SK-N-SH (cell line): ENCODE results near the gene ZFC3H1. TPM values are rescaled to one million over a fixed set of nuclear protein-coding genes. Genes with fewer than 3 reads are reported as not detected.

Source experiments
- CTCF ChIA-PET: fragments of 300-600, 350-600 bp; formaldehyde crosslinking; extraction: SDS; loops from one replicate; lab custom pipeline; 2021; lab: Yijun Ruan, JAX
- POLR2A ChIA-PET: fragments of 350-600 bp; sonication (Branson Sonifier 250); formaldehyde crosslinking; extraction: SDS; loops from one replicate; lab custom pipeline; 2020; ENCODE audit warnings: antibody characterized with exemption, inconsistent platforms; lab: Yijun Ruan, JAX
- DNase-seq: peaks from one replicate; pipeline ENCODE4 v3.0.0; 2012
- H2AFZ ChIP-seq: fragments of 200-600 bp; sonication (generic); 2 replicates; pipeline ENCODE4 v1.8.1; 2016; ENCODE audit warnings: antibody characterized with exemption, mild to moderate bottlenecking, low read depth
- H3F3A ChIP-seq: fragments of 200-600 bp; sonication (generic); replicated peaks from 2 replicates; pipeline ENCODE3; 2016; ENCODE audit warnings: antibody characterized with exemption, mild to moderate bottlenecking; ENCODE audit not compliant: insufficient read depth
- H3K27ac ChIP-seq, 2 experiments: fragments of 200-500 bp in 1 of 2; fragments of 200-600 bp in 1 of 2; sonication (Bioruptor generic) in 1 of 2; sonication (generic), shearing (Covaris generic) in 1 of 2; 2 replicates each; pipeline versions ENCODE4 v1.5.1 to v1.6.1; 2014 to 2016; ENCODE audit warnings: low read depth in 2 of 2, inconsistent platforms in 1 of 2, low read length in 1 of 2, mild to moderate bottlenecking in 1 of 2, mixed read lengths in 1 of 2
- H3K27me3 ChIP-seq: fragments of 200-600 bp; sonication (generic), shearing (Covaris generic); 2 replicates; pipeline ENCODE4 v1.6.1; 2016; ENCODE audit warnings: mixed run types; ENCODE audit not compliant: insufficient read depth
- H3K36me3 ChIP-seq, 2 experiments: fragments of 200-500 bp in 1 of 2; fragments of 200-600 bp in 1 of 2; sonication (Bioruptor generic) in 1 of 2; sonication (generic) in 1 of 2; replicated peaks in 1 of 2; 2 replicates each; pipeline versions ENCODE3 to v1.5.1; 2014 to 2016; ENCODE audit warnings: low read length in 1 of 2, mild to moderate bottlenecking in 1 of 2; ENCODE audit not compliant: insufficient read depth in 2 of 2, control insufficient read depth in 1 of 2
- H3K4me1 ChIP-seq, 2 experiments: fragments of 200-500 bp in 1 of 2; fragments of 200-600 bp in 1 of 2; sonication (Bioruptor generic) in 1 of 2; sonication (generic), shearing (Covaris generic) in 1 of 2; 2 replicates each; pipeline versions ENCODE4 v1.5.1 to v1.6.1; 2014 to 2016; ENCODE audit warnings: low read depth in 1 of 2, low read length in 1 of 2, mixed run types in 1 of 2; ENCODE audit not compliant: insufficient read depth in 2 of 2, control insufficient read depth in 1 of 2
- H3K4me2 ChIP-seq: fragments of 200-600 bp; sonication (generic), shearing (Covaris generic); 2 replicates; pipeline ENCODE4 v1.6.1; 2017; ENCODE audit warnings: mixed run types
- H3K4me3 ChIP-seq, 2 experiments: fragments of 200-500 bp in 1 of 2; fragments of 200-600 bp in 1 of 2; sonication (Bioruptor generic) in 1 of 2; sonication (generic), shearing (Covaris generic) in 1 of 2; 2 replicates each; pipeline versions ENCODE4 v1.5.1 to v1.8.1; 2014 to 2016; ENCODE audit warnings: low read depth in 2 of 2, inconsistent platforms in 1 of 2, low read length in 1 of 2, mild to moderate bottlenecking in 1 of 2, mixed read lengths in 1 of 2, moderate library complexity in 1 of 2
- H3K79me2 ChIP-seq: fragments of 200-600 bp; sonication (generic); 2 replicates; pipeline ENCODE4 v1.8.1; 2017; ENCODE audit warnings: mild to moderate bottlenecking; ENCODE audit not compliant: insufficient read depth
- H3K9ac ChIP-seq: fragments of 200-600 bp; sonication (generic); 2 replicates; pipeline ENCODE4 v1.6.1; 2017; ENCODE audit warnings: mixed run types
- H3K9me2 ChIP-seq: fragments of 200-600 bp; sonication (generic); 2 replicates; pipeline ENCODE4 v1.6.1; 2017; ENCODE audit warnings: mixed run types
- H3K9me3 ChIP-seq: fragments of 200-600 bp; sonication (generic); 2 replicates; pipeline ENCODE4 v1.6.1; 2017; ENCODE audit warnings: mixed run types, mild to moderate bottlenecking, moderate library complexity
- H4K20me1 ChIP-seq: fragments of 200-600 bp; sonication (generic); 2 replicates; pipeline ENCODE4 v1.6.1; 2017; ENCODE audit warnings: mild to moderate bottlenecking, mixed run types; ENCODE audit not compliant: insufficient read depth
- EP300 ChIP-seq, 2 experiments: IDR thresholded peaks; 2 replicates each; pipeline versions ENCODE4 v1.4.0 to v1.6.1; 2012; ENCODE audit warnings: borderline replicate concordance in 1 of 2, low read depth in 1 of 2, low read length in 1 of 2
- EZH2phosphoT487 ChIP-seq: fragments of 200-600 bp; sonication (generic); IDR thresholded peaks from 2 replicates; pipeline ENCODE4 v1.6.1; 2017; ENCODE audit warnings: low read depth, mixed run types, mild to moderate bottlenecking, antibody characterized with exemption, moderate library complexity, borderline replicate concordance
- FOXJ3 ChIP-seq: sonication (generic); formaldehyde crosslinking; IDR thresholded peaks from 2 replicates; pipeline ENCODE4 v1.5.1; 2020; ENCODE audit warnings: mild to moderate bottlenecking, missing genetic modification reagents
- GATA2 ChIP-seq: sonication (generic); formaldehyde crosslinking; IDR thresholded peaks from 2 replicates; pipeline ENCODE4 v1.5.0; 2020; ENCODE audit warnings: mild to moderate bottlenecking, missing genetic modification reagents
- NFIC ChIP-seq: IDR thresholded peaks from 2 replicates; pipeline ENCODE4 v1.4.0; 2012; ENCODE audit warnings: borderline replicate concordance
- PBX3 ChIP-seq: IDR thresholded peaks from 2 replicates; pipeline ENCODE4; 2012
- RCOR1 ChIP-seq: fragments of 150-350 bp; IDR thresholded peaks from 2 replicates; pipeline ENCODE4 v1.6.1; 2017; ENCODE audit warnings: antibody characterized with exemption, low read length
- REST ChIP-seq: IDR thresholded peaks from 2 replicates; pipeline ENCODE4 v1.6.1; 2012; ENCODE audit warnings: mild to moderate bottlenecking, low read depth, low read length, moderate library complexity
- RFX5 ChIP-seq: IDR thresholded peaks from 2 replicates; pipeline ENCODE4 v1.6.1; 2012; ENCODE audit warnings: mild to moderate bottlenecking, improper control_type of control experiment, low read length
- RXRA ChIP-seq: IDR thresholded peaks from 2 replicates; pipeline ENCODE4 v1.4.0; 2012; ENCODE audit warnings: low read depth, mild to moderate bottlenecking, borderline replicate concordance
- TAF1 ChIP-seq: IDR thresholded peaks from 2 replicates; pipeline ENCODE4 v1.6.1; 2012; ENCODE audit warnings: low read depth, mild to moderate bottlenecking, low read length, moderate library complexity, borderline replicate concordance
- USF2 ChIP-seq: fragments of 150-350 bp; IDR thresholded peaks from 2 replicates; pipeline ENCODE4 v1.6.1; 2017; ENCODE audit warnings: antibody characterized with exemption, low read length, low read depth, borderline replicate concordance
- WGBS: methylation state at CpG from one replicate; pipeline ENCODE4 v1.1.6; 2017; ENCODE audit warnings: low lambda C conversion rate; 5-methylcytosine and 5-hydroxymethylcytosine counted together
- polyA plus RNA-seq, 3 experiments: library from polyadenylated mRNA; depleted of rRNA; stranded (reverse); fragments of >200 nt; gene quantifications; 2 replicates each; pipeline ENCODE4 v1.2.3, GENCODE V29; 2012

ZFC3H1 gene
- polyA plus RNA-seq, 1 of the 3 experiments (the other 2 are of a cell fraction) = 19.1 TPM

- Histone ChIP-seq H3K79me2 (no peaks in the 10 kb centered on the region), H3K9me3 (no peaks in the 10 kb centered on the region), H3F3A (no peaks in the 10 kb centered on the region), H3K4me2 (no peak overlapping the region), H3K27ac (no peak overlapping the region), H3K9me2 (no peaks in the 10 kb centered on the region), H3K4me3 (no peak overlapping the region), H3K27me3 (no peaks in the 10 kb centered on the region), H2AFZ (no peak overlapping the region), H3K4me1 (no peaks in the 10 kb centered on the region; a peak in 2 of 4 replicates), H3K9ac (no peak overlapping the region), H4K20me1 (no peaks in the 10 kb centered on the region), H3K36me3 (no peaks in the 10 kb centered on the region)
- ChIA-PET CTCF (interaction anchor here (0.9 to 1.5 kb wide), 2 partner anchors 10 to 163 kb away, joined by 3 to 4 read pairs; no protein-coding TSS in a partner anchor), POLR2A (no interaction called here)
- TF ChIP-seq USF2 = no peak
- TF ChIP-seq TAF1 = no peak
- no peak for TF ChIP-seq RCOR1
- TF ChIP-seq NFIC = no peak
- TF ChIP-seq EP300 (IDR thresholded peaks at IDR 0.05; ENCODE audit: borderline replicate concordance in 1 of 2, low read depth in 1 of 2, low read length in 1 of 2) = no peak
- no peak for TF ChIP-seq FOXJ3 (CRISPR knock-in tag)
- TF ChIP-seq PBX3 = no peak
- no peak for TF ChIP-seq EZH2phosphoT487
- no peak for TF ChIP-seq GATA2 (CRISPR knock-in tag)
- no peak for TF ChIP-seq REST
- TF ChIP-seq RXRA = no peak
- no peak for TF ChIP-seq RFX5
- 42% methylated on average over 3 of the region's 3 CpGs for WGBS
- DNase-seq = no peak
Measured at GRCh38 chr12:71584356-71584755, 79.3 kb downstream of the ZFC3H1 start.
